Measurements from ENCODE around the gene TUBB1. TPM values are rescaled to one million over a fixed set of nuclear protein-coding genes. Genes with fewer than 3 reads are reported as not detected.

TUBB1 gene
- polyA plus RNA-seq, 1 experiment: 0.01 TPM

GRCh38 chr20:59002388-59002787, 16.8 kb upstream of the TUBB1 start:
- Histone ChIP-seq H3K36me3 (ENCODE audit: control insufficient read depth, insufficient read depth, low read length) (peaks cover 27% of the 10 kb centered on the region), H3K27me3 (ENCODE audit: control insufficient read depth, insufficient read depth, low read length) (no peaks in the 10 kb centered on the region), H3K4me3 (ENCODE audit: low read depth, low read length) (no peak overlapping the region)
- no peak for DNase-seq (ENCODE audit: low read depth)
- ChIA-PET POLR2A (no interaction called here), CTCF (no interaction called here)
- no peak for TF ChIP-seq CTCF (IDR thresholded peaks at IDR 0.05; ENCODE audit: insufficient read depth, low read depth, low read length)

DNA sequence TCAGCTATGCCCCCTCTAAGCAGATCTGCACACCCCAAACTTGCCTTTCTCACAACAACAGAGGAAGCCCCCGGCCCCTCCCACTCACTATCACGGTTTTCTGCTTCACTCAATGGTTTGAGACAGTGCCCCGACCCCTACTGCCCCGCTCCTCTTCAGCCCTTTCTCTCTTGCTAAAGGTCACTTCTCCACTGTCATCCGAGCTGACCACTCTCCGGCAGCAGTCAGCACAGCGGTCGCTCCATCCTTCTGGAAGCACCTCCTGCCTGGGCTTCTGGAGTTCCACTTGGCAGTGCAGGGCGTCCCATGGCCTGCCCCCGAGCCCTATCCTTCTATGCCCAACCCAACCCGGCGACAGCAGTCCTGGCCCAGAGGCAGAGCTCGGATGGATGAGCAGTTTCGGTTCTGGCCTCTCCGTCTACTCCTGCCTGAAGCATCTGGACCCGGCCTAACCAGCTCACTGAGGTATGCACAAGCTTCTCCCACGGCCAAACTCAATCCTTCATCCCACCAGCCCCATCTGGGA, 16.3 kb upstream of the TUBB1 start:
- no peak overlapping the region for H3K4me3 ChIP-seq (ENCODE audit: low read depth, low read length)
- DNase-seq (ENCODE audit: low read depth): no peak
- no peak for TF ChIP-seq CTCF (IDR thresholded peaks at IDR 0.05; ENCODE audit: insufficient read depth, low read depth, low read length)
- ChIA-PET CTCF (no interaction called here), POLR2A (no interaction called here)
- H3K36me3 ChIP-seq (ENCODE audit: control insufficient read depth, insufficient read depth, low read length): peaks cover 24% of the 10 kb centered on the region
- no peaks in the 10 kb centered on the region for H3K27me3 ChIP-seq (ENCODE audit: control insufficient read depth, insufficient read depth, low read length)

DNA sequence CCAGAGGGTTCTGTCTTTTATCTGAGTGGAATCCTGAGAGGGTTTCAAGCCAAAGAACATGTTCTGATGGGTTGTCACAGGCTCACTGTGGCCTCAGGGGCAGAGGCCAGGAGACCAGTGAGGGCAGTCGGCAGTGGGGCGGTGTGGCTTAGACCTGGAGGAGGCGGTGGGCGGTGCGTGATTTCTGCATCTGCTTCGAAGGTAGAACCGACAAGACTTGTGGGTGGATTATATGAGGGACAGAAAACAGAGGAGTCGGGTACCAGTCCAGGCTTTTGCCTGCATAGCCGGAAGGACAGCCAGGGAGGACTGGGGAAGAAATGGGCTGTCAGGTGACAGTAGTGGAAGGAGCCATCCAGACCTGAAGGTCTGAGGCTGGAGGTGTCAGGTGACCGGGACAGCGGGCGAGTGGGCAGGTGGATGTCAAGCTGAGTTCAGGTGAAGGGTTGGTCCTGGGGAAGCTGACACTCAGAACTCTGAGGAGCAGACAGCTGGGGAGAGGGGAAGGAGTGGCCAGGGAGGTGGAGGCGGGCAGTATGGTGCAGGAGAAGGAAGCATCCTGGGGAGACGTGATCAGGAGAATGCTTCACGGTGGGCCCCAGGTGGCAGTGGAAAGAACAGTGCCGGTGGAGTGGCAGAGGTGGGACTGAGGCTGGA, 15.3 kb upstream of the TUBB1 start:
- ChIA-PET CTCF (no interaction called here), POLR2A (no interaction called here)
- TF ChIP-seq CTCF (IDR thresholded peaks at IDR 0.05; ENCODE audit: insufficient read depth, low read depth, low read length): no peak
- no peaks in the 10 kb centered on the region for H3K27me3 ChIP-seq (ENCODE audit: control insufficient read depth, insufficient read depth, low read length)
- no peak for DNase-seq (ENCODE audit: low read depth)
- H3K4me3 ChIP-seq (ENCODE audit: low read depth, low read length): no peak overlapping the region
- peaks cover 24% of the 10 kb centered on the region for H3K36me3 ChIP-seq (ENCODE audit: control insufficient read depth, insufficient read depth, low read length)

DNA sequence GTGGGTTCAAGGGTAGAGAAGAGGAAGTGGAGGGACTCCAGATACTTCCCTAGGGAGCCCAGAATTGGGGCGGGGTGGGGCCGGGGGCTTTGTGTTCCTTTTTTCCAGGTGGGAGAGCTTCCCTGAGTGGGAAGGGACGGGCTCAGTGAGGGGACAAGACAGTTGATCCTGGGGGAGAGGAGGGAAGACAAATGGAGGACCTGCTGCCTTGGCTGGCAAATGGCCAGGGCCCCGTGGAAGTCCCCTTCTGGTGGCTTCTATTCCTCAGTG, 14.8 kb upstream of the TUBB1 start:
- POLR2A ChIA-PET: no interaction called here
- peaks cover 24% of the 10 kb centered on the region for H3K36me3 ChIP-seq (ENCODE audit: control insufficient read depth, insufficient read depth, low read length)
- CTCF ChIA-PET: no interaction called here

More for the DNA sequence above, 14.8 kb upstream of the TUBB1 start:
- Histone ChIP-seq H3K4me3 (ENCODE audit: low read depth, low read length) (no peak overlapping the region), H3K27me3 (ENCODE audit: control insufficient read depth, insufficient read depth, low read length) (no peaks in the 10 kb centered on the region)
- no peak for TF ChIP-seq CTCF (IDR thresholded peaks at IDR 0.05; ENCODE audit: insufficient read depth, low read depth, low read length)
- no peak for DNase-seq (ENCODE audit: low read depth)
